HG02763 (cell line): ENCODE measurements around the gene RET.
A peak's percentile ranks its signal among the peaks of the same experiment; 100 is the strongest.

Source experiments
- ATAC-seq: cut with Tn5 transposase; IDR thresholded peaks from one replicate; pipeline ENCODE4 v1.9.1; 2021; ENCODE audit warnings: mild to moderate bottlenecking, moderate library complexity; ENCODE audit not compliant: unreplicated experiment

Gene RET

DNA sequence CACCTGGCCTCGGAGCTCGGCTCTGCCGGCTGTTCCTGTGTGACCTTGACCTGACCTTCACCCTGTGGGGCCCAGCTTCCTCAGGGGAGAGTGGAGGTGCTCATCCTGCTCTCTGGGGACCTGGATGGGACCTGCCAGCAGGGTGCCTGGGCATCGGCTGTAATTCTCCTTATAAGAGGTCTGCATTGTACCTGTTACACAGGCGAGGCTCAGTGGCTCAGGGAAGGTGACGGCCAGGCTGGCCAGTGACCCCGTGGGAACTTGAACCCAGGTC lies 29.0 kb downstream of the RET start:
- ATAC-seq, result no peak

DNA sequence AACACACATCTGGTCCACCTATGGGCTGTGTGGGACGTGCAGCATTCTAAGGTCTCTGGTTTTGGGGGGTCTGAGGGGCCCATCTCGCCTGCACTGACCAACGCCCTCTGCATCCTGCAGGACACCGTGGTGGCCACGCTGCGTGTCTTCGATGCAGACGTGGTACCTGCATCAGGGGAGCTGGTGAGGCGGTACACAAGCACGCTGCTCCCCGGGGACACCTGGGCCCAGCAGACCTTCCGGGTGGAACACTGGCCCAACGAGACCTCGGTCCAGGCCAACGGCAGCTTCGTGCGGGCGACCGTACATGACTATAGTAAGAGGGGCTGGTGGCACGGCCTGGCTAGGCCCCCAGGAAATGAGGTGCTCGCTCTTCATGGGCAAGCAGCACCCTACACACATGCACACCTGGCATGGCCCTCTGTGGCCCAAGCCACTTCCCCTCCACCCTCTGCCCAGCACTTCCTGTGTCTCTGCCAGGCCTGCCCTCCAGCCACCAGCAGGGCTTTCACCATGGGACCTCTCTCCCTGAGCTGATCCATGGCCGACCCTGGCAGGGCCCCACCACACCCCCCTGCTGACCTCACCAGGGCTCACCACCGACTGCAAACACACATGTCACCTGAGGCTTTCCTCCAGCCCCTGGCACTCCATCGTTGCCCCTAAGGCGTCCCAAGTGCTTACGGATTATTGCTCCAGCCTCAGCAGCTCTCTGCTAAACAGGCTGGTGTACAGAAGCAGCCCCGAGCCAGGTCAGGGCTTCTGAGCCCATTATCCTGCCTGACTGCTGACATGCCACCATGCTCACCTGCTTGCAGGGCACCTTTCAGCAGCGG lies 29.6 kb downstream of the RET start:
- ATAC-seq, result no peak

DNA sequence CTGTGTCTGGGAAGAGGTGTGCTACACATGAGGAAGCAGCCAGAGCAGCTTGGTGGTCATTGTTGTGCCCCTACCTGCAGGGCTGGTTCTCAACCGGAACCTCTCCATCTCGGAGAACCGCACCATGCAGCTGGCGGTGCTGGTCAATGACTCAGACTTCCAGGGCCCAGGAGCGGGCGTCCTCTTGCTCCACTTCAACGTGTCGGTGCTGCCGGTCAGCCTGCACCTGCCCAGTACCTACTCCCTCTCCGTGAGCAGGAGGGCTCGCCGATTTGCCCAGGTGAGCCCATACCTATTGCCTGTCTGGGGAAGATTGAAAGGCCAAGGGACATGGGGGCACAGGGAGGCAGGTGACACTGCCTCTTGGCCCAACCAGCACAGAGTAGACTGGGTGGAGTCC lies 32.1 kb downstream of the RET start:
- no peak for ATAC-seq

DNA sequence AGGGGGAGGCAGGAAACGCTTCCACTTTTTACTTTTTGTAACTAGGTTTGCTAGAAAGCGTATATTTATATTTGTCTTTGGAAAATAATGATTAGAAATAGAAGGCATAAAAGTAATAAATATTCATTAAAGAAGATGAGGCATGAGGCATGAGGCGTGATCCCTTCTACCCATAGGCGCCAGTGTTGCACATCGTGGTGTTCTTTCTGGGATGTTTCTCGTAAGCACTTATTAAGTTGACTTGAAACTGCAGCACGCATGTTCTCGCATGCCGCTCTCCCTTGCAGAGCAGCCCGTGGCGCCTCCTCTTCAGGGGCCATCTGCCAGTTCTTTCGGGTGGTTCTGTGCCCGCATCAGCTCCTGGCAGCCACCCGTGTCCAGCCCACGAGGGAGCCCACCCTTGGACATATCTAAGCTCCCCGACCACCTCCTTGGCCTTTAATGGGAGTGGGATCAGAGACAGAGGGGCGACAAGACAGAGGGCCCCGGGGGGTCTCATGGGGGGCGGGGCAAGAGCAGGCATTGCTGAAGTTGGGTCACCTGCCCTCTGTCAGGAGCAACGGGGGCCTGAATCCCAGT lies 32.9 kb downstream of the RET start:
- no peak for ATAC-seq

DNA sequence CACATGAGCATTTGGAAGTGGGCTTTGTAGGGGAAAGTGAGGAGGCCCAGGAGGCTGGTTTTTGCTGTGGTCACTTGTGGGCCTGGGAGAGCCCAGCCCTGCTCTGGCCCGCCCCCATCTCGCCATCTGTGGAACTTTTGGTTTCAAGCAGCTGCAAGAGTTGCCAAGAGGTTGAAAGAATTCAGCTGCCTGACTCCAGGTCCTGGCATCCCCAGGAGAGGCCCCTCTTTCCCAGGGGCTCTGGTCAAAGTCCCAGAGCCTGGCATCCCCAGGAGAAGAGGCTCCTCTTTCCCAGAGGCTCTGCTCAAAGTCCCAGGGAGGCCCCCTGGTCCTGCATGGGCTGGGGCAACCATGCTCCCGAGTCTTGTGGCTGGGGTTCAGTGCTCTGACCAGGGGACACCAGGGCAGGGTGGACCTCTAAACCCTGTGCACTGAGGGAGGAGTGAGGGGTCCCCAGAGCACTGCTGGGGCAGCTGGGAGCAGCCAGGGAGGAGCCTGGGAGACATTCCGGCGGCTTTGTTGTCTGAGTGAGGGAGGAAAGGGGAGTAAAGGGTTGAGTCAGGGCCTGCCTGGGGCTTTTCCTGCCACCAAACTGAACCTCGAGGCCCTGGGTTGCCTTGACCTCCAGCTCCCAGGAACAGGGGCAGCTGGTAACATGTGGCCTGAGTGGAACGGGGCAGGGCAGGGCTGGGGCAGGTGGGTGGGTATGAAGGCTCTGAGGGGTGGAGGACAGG lies 33.6 kb downstream of the RET start:
- ATAC-seq, result peak; percentile 70

DNA sequence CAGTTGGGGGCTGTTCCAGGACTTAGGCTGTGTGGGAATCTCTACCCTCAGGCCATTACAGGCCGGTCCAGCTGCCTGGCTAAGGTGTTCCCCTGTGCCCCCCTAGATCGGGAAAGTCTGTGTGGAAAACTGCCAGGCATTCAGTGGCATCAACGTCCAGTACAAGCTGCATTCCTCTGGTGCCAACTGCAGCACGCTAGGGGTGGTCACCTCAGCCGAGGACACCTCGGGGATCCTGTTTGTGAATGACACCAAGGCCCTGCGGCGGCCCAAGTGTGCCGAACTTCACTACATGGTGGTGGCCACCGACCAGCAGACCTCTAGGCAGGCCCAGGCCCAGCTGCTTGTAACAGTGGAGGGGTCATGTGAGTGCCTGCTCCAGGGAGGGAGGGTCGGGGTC lies 34.2 kb downstream of the RET start:
- ATAC-seq, result no peak

- no peak for ATAC-seq
These were observed 35.2 kb downstream of the RET start for GRCh38 chr10:43111921-43112607.

- ATAC-seq, result no peak
These were observed 35.7 kb downstream of the RET start for GRCh38 chr10:43112608-43112961.

DNA sequence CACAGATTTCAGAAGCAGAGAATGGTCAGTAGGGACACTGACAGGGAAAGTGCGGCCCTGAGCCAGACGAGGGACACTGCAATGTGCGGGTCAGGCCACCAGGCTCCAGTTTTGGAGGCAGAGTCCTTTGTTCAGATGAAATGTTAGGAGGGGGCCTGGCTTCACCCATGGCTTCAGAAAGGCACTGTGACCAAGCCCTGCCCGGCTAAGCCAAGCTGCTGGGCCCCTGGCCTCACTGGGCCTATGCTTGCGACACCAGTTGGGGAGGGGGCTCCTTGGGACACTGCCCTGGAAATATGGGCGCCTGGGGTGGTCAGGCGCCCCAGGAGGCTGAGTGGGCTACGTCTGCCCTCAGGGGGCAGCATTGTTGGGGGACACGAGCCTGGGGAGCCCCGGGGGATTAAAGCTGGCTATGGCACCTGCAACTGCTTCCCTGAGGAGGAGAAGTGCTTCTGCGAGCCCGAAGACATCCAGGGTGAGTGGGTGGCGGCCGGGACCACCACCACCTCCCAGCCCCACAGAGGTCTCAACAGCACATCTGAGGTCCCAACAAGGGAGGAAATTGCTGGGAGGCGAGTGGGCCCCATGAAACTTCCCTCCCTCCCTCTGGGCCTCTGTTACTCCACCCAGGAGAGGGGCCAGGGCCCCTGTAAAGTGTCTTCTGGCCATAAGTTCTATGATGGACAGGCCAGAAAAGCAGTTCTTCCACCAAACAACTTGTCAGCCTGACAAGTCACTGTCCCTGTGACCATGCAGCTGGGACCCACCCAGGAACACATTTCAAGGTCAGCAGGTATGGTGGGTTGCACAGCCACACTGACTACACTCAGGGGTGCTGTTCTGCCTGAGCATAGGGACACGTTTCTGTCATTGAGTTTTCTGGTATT lies 36.6 kb downstream of the RET start:
- no peak for ATAC-seq

DNA sequence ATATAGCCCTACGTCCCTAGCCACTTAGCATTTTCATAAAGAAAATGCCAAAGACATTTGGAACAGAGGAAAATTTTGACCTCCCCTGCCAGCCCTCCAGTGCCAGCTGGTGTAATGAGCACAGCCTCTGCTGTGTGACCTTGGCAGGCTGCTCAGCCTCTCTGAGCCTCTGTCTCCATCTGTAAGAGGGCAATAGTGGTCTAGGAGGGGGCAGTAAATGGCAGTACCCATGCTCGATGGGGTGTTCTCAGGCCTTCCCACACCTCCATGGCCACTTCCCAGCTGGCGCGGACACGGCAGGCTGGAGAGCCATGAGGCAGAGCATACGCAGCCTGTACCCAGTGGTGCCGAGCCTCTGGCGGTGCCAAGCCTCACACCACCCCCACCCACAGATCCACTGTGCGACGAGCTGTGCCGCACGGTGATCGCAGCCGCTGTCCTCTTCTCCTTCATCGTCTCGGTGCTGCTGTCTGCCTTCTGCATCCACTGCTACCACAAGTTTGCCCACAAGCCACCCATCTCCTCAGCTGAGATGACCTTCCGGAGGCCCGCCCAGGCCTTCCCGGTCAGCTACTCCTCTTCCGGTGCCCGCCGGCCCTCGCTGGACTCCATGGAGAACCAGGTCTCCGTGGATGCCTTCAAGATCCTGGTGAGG lies 37.3 kb downstream of the RET start:
- no peak for ATAC-seq

GRCh38 chr10:43114743-43115611 lies 38.1 kb downstream of the RET start:
- ATAC-seq, result no peak

DNA sequence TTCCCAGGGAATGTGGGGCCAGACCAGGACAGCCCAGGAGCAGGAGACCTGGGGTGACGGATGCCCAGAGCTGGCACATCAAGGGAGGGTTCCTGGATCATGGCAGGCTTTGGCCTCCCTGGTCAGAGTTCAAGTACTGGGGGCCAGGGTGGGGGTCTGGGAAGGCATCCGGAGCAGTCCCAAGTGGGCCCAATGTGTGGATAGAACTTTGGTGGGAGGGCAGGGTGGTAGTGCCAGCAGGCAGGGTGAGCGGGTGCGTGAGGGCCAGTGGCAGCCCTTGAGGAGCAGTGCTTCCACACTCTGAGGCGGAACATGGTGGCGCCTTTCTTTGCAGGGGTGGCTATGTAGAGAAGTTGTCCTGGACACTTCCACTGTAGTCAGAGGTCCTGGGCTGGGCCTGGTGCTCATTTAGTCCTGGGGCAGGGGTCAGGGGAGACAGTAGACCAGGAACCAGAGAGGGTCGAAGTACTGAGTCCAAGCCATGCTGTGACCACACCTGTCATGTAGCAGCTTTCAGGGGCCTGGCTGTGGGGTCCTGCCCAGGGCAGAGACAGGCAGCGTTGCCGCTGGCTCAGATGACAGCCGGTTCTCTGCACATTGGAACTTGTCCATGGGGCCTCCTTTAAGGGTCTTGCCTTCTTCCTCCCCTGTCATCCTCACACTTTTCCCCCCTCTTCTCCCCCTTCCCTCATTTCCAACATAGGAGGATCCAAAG lies 39.2 kb downstream of the RET start:
- no peak for ATAC-seq

DNA sequence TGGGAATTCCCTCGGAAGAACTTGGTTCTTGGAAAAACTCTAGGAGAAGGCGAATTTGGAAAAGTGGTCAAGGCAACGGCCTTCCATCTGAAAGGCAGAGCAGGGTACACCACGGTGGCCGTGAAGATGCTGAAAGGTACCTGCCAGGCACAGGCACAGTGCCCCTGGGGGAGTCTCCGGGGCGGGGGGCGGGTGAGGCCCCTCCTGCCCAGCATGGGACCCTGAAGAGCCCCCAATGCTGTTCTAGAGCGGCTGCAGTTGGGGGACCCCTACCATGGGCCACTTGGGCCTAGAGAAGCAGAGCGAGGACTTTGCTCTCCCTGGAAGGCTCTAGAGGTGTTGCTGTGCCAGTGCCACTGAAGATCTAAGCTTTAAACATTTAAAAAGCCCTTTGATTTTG lies 39.7 kb downstream of the RET start:
- no peak for ATAC-seq

DNA sequence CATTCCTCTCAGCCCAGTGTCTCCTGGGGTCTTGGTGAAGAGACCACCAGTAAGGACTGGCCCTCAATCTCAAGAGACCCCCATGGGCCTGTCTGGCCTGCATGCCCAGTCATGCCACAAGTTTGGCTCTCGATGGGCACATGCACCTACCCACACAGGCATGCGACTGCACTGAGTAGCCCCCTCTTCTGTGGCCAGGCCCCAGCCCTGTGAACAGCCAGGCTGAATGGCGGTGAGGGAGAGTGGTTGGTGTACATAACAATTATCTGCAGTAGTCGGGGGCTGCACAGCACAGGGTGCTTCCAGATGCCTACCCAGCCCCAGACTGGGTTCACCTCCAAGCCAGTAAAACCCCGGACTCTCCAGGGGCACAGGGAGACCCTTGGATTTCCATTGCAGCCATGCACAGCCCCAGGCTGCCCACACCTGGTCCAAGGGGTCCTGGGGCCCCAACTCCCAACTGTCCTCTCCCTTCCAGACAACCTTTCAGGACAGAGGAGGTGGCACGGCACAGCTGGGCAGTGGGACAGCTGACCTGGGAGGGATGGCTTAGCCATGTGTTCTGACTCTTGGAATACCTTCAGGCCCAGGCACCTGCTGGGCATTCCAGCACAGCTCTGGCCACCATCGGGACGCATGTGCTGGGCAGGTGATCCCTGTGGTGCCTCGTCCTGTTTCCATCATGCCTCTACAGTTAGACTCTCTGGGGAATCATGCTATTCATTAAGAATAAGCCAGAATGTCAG lies 40.3 kb downstream of the RET start:
- no peak for ATAC-seq

GRCh38 chr10:43117777-43118583 lies 41.1 kb downstream of the RET start:
- ATAC-seq, result no peak

- no peak for ATAC-seq
These were observed 42.0 kb downstream of the RET start for GRCh38 chr10:43118631-43119415.
